Mesendoderm (in vitro differentiated cells): ENCODE measurements around the gene STARD3NL.

Experiments
- DNase-seq: peaks from one replicate; pipeline ENCODE4 v3.0.0; 2013
- H2AK5ac ChIP-seq: 2 replicates; pipeline ENCODE4 v1.6.1; 2013; ENCODE audit warnings: low read length, inconsistent platforms
- H2BK120ac ChIP-seq: 2 replicates; pipeline ENCODE4 v1.6.1; 2013; ENCODE audit warnings: low read depth, mild to moderate bottlenecking, low read length, moderate library complexity, mixed read lengths
- H2BK15ac ChIP-seq: replicated peaks from 2 replicates; pipeline ENCODE4 v1.6.1; 2013; ENCODE audit warnings: low read depth, mild to moderate bottlenecking, moderate library complexity
- H2BK5ac ChIP-seq: 2 replicates; pipeline ENCODE4 v1.6.1; 2013; ENCODE audit warnings: low read length, inconsistent platforms
- H3K18ac ChIP-seq: 2 replicates; pipeline ENCODE4 v1.6.1; 2013; ENCODE audit warnings: mild to moderate bottlenecking, low read length, mixed read lengths
- H3K23ac ChIP-seq: one replicate; pipeline ENCODE4 v1.6.1; 2013; ENCODE audit warnings: low read length
- H3K27ac ChIP-seq: 2 replicates; pipeline ENCODE4 v1.5.1; 2013; ENCODE audit warnings: low read depth, mild to moderate bottlenecking, inconsistent platforms, low read length, moderate library complexity
- H3K27me3 ChIP-seq: 2 replicates; pipeline ENCODE4 v1.6.1; 2013; ENCODE audit warnings: low read length, control low read depth, mild to moderate bottlenecking, inconsistent platforms; ENCODE audit not compliant: insufficient read depth, poor library complexity
- H3K36me3 ChIP-seq: 2 replicates; pipeline ENCODE4 v1.6.1; 2013; ENCODE audit warnings: low read length, inconsistent platforms; ENCODE audit not compliant: control insufficient read depth, insufficient read depth
- H3K4ac ChIP-seq: one replicate; pipeline ENCODE4 v1.6.1; 2013; ENCODE audit warnings: low read depth, mild to moderate bottlenecking, low read length, moderate library complexity
- H3K4me1 ChIP-seq: 2 replicates; pipeline ENCODE4 v1.6.1; 2013; ENCODE audit warnings: low read depth, low read length, inconsistent platforms; ENCODE audit not compliant: control insufficient read depth
- H3K4me2 ChIP-seq: 2 replicates; pipeline ENCODE4 v1.6.1; 2013; ENCODE audit warnings: low read length
- H3K4me3 ChIP-seq: 2 replicates; pipeline ENCODE4 v1.5.1; 2013; ENCODE audit warnings: mild to moderate bottlenecking, low read length
- H3K56ac ChIP-seq: one replicate; pipeline ENCODE4 v1.6.1; 2013; ENCODE audit warnings: low read length
- H3K79me1 ChIP-seq: 2 replicates; pipeline ENCODE4 v1.6.1; 2013; ENCODE audit warnings: low read length, inconsistent platforms
- H3K79me2 ChIP-seq: 2 replicates; pipeline ENCODE4 v1.6.1; 2013; ENCODE audit warnings: mild to moderate bottlenecking, low read length; ENCODE audit not compliant: control insufficient read depth, insufficient read depth
- H3K9ac ChIP-seq: 2 replicates; pipeline ENCODE4 v1.6.1; 2013; ENCODE audit warnings: low read length, inconsistent platforms
- H4K5ac ChIP-seq: one replicate; pipeline ENCODE4 v1.6.1; 2013; ENCODE audit warnings: low read length
- H4K8ac ChIP-seq: one replicate; pipeline ENCODE4 v1.6.1; 2013; ENCODE audit warnings: low read depth, mild to moderate bottlenecking, control low read depth, low read length, moderate library complexity
- WGBS: extraction: QIAGEN DNeasy Blood & Tissue Kit; methylation state at CpG from one replicate; pipeline ENCODE4 v1.1.7; 2013; ENCODE audit warnings: low lambda C conversion rate, missing lambda C conversion rate; ENCODE audit not compliant: insufficient coverage; ENCODE audit errors: extremely low coverage; 5-methylcytosine and 5-hydroxymethylcytosine counted together

Gene STARD3NL

DNA sequence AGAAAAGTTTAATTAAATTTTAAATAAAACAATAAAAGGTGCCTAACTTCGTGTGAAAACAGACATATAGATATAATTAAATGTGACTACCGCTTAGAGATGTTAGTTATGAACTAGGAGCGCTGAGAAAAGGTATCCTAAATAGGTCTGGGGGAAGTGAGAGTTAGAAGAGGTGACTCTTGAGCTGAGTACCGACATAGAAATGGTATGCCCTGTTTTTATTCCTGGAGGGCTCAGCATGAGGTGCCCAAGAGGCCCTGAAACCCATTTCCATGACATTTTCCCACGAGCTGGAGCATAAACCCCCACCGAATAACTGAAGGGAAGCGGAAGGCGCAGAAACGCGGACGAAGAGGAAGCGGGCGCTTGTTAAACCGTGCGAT is 433 bp upstream of the STARD3NL start:
- peaks cover 14% of the 10 kb centered on the region for H3K79me2 ChIP-seq
- no peak overlapping the region for H3K4ac ChIP-seq
- H3K4me3 ChIP-seq, result peak overlapping the region; percentile 54
- H4K5ac ChIP-seq, result peak overlapping the region; percentile 35
- no peaks in the 10 kb centered on the region for H3K4me1 ChIP-seq
- H2BK15ac ChIP-seq, result no peak overlapping the region
- H3K9ac ChIP-seq, result peak overlapping the region; percentile 72
- H3K27ac ChIP-seq, result no peak overlapping the region
- H2BK5ac ChIP-seq, result no peak overlapping the region
- no peaks in the 10 kb centered on the region for H3K27me3 ChIP-seq
- no peak for DNase-seq
- peaks cover 8% of the 10 kb centered on the region for H3K79me1 ChIP-seq
- H3K23ac ChIP-seq, result no peak overlapping the region
- H2AK5ac ChIP-seq, result no peak overlapping the region
- H3K18ac ChIP-seq, result peak overlapping the region; percentile 82
- no peak overlapping the region for H2BK120ac ChIP-seq
- H4K8ac ChIP-seq, result no peak overlapping the region
- no CpG with 5 or more reads among the region's 15 CpGs for WGBS
- H3K4me2 ChIP-seq, result peak overlapping the region; percentile 84
- no peaks in the 10 kb centered on the region for H3K36me3 ChIP-seq
- H3K56ac ChIP-seq, result peak overlapping the region; percentile 81

GRCh38 chr7:38178695-38179344 is 775 bp downstream of the STARD3NL start:
- no CpG with 5 or more reads among the region's 15 CpGs for WGBS
- no peak for DNase-seq

GRCh38 chr7:38179776-38180226 is 1.8 kb downstream of the STARD3NL start:
- Histone ChIP-seq H2BK120ac (no peak overlapping the region), H3K79me2 (peaks cover 18% of the 10 kb centered on the region), H3K23ac (no peak overlapping the region), H3K27ac (no peak overlapping the region), H3K4me3 (no peak overlapping the region), H2BK15ac (no peak overlapping the region), H4K8ac (no peak overlapping the region), H3K18ac (no peak overlapping the region), H3K4me2 (no peak overlapping the region), H2BK5ac (no peak overlapping the region), H3K9ac (peak overlapping the region; percentile 42), H3K79me1 (peaks cover 9% of the 10 kb centered on the region), H3K4me1 (no peaks in the 10 kb centered on the region), H3K36me3 (no peaks in the 10 kb centered on the region), H3K56ac (peak overlapping the region; percentile 36), H4K5ac (no peak overlapping the region), H3K4ac (no peak overlapping the region), H3K27me3 (no peaks in the 10 kb centered on the region), H2AK5ac (no peak overlapping the region)
- peak; percentile 11 for DNase-seq
- no CpG with 5 or more reads among the region's 2 CpGs for WGBS

More at GRCh38 chr7:38178695-38179344, 775 bp downstream of the STARD3NL start:
- Histone ChIP-seq H2BK5ac (no peak overlapping the region), H3K56ac (peak overlapping the region; percentile 90), H2AK5ac (no peak overlapping the region), H3K79me1 (peaks cover 8% of the 10 kb centered on the region), H3K4me2 (peak overlapping the region; percentile 48), H3K4me3 (peak overlapping the region; percentile 86), H2BK120ac (no peak overlapping the region), H3K79me2 (peaks cover 14% of the 10 kb centered on the region), H3K4me1 (no peaks in the 10 kb centered on the region), H3K9ac (peak overlapping the region; percentile 75), H2BK15ac (no peak overlapping the region), H3K27ac (no peak overlapping the region), H4K5ac (no peak overlapping the region), H3K18ac (peak overlapping the region; percentile 88), H3K36me3 (no peaks in the 10 kb centered on the region), H4K8ac (no peak overlapping the region), H3K27me3 (no peaks in the 10 kb centered on the region), H3K23ac (no peak overlapping the region), H3K4ac (peak overlapping the region; percentile 75)

GRCh38 chr7:38181111-38181510 is 3.1 kb downstream of the STARD3NL start:
- Histone ChIP-seq H3K79me1 (peaks cover 13% of the 10 kb centered on the region), H3K18ac (no peak overlapping the region), H3K4me3 (no peak overlapping the region), H3K23ac (no peak overlapping the region), H4K5ac (no peak overlapping the region), H3K4ac (no peak overlapping the region), H3K79me2 (peaks cover 28% of the 10 kb centered on the region), H3K4me2 (no peak overlapping the region), H2BK15ac (no peak overlapping the region), H3K56ac (no peak overlapping the region), H3K27ac (no peak overlapping the region), H3K27me3 (no peaks in the 10 kb centered on the region), H4K8ac (no peak overlapping the region), H2AK5ac (no peak overlapping the region), H3K36me3 (no peaks in the 10 kb centered on the region), H3K4me1 (peaks cover 4% of the 10 kb centered on the region), H3K9ac (no peak overlapping the region), H2BK5ac (no peak overlapping the region), H2BK120ac (no peak overlapping the region)
- DNase-seq, result no peak
- no CpG with 5 or more reads among the region's 1 CpG for WGBS

DNA sequence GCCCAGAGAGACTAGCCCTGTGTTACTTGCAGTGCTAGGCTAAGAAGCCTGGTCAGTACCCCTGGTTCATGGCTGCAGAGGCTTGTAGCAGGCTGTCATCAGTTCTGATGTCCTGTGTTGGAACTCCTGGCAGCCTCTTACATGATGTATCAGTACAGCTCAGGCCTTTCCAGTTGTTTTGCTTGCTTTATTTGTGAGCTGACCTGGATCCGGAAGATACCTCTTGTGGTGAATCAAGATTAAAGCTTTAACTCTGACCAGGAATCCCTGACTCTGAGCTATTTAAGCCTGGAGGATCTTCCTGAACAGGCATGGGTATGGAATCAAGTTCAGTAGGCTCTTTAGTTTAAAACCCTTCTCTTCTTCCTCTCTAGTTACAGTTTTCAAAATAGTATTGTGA is 4.4 kb downstream of the STARD3NL start:
- Histone ChIP-seq H2AK5ac (no peak overlapping the region), H4K5ac (no peak overlapping the region), H3K27me3 (no peaks in the 10 kb centered on the region), H4K8ac (no peak overlapping the region), H3K9ac (no peak overlapping the region), H3K18ac (no peak overlapping the region), H3K4ac (no peak overlapping the region), H3K4me3 (no peak overlapping the region), H3K4me2 (no peak overlapping the region), H2BK5ac (no peak overlapping the region), H3K23ac (no peak overlapping the region), H3K27ac (no peak overlapping the region), H3K36me3 (no peaks in the 10 kb centered on the region), H3K79me1 (peaks cover 19% of the 10 kb centered on the region), H3K79me2 (peaks cover 36% of the 10 kb centered on the region), H2BK15ac (no peak overlapping the region), H3K4me1 (peaks cover 11% of the 10 kb centered on the region), H2BK120ac (no peak overlapping the region), H3K56ac (no peak overlapping the region)
- WGBS, result no CpG with 5 or more reads among the region's 1 CpG
- DNase-seq, result no peak
